Ovary (tissue), 9 donors: ENCODE data around the gene ABI3. TPM values are rescaled to one million over a fixed set of nuclear protein-coding genes. Genes with fewer than 3 reads are reported as not detected.

Source experiments
- DNase-seq, 5 donors: peaks; one replicate each; pipeline ENCODE4 v3.0.0-alpha.2; 2019 to 2020
- H3K27ac ChIP-seq, 2 donors: fragments of 200-600 bp; one replicate each; pipeline versions ENCODE4 v1.5.1 to v1.8.0; 2019 to 2022
- H3K27me3 ChIP-seq: fragments of 200-600 bp; one replicate; pipeline ENCODE4 v1.8.0; 2022
- H3K36me3 ChIP-seq: fragments of 200-600 bp; sonication (generic); one replicate; pipeline ENCODE4 v1.5.1; 2019
- H3K4me1 ChIP-seq: one replicate; pipeline ENCODE4 v1.8.1; 2013; ENCODE audit warnings: mild to moderate bottlenecking, moderate library complexity; ENCODE audit not compliant: insufficient read depth
- H3K4me3 ChIP-seq: fragments of 200-600 bp; sonication (generic); one replicate; pipeline ENCODE4 v1.5.1; 2017
- H3K9me3 ChIP-seq, 2 donors: fragments of 200-600 bp in 1 of 2; sonication (generic) in 1 of 2; one replicate each; pipeline versions ENCODE4 v1.5.1 to v1.8.1; 2013 to 2019; ENCODE audit warnings: mild to moderate bottlenecking in 1 of 2, moderate library complexity in 1 of 2
- EP300 ChIP-seq: sonication (generic); formaldehyde crosslinking; IDR thresholded peaks from one replicate; pipeline ENCODE4 v1.6.1; 2017; ENCODE audit warnings: antibody characterized with exemption
- POLR2A ChIP-seq: fragments of 450-650 bp; IDR thresholded peaks from one replicate; pipeline ENCODE4 v1.6.1; 2017; ENCODE audit warnings: antibody characterized with exemption, mild to moderate bottlenecking, moderate library complexity
- WGBS, 3 donors: extraction: QIAGEN DNeasy Blood & Tissue Kit in 1 of 3; methylation state at CpG; one replicate each; pipeline versions ENCODE4 v1.1.5 to v1.1.7; 2013 to 2017; 5-methylcytosine and 5-hydroxymethylcytosine counted together
- intact Hi-C, 4 donors: fragments of 100-400 bp; cut with DNase I; formaldehyde crosslinking; loops; one replicate each; pipeline versions ENCODE4 v1.11.0 to v1.15.1; 2022 to 2023
- polyA plus RNA-seq, 2 donors: library from polyadenylated mRNA; stranded (reverse); fragments of 200-250 nt in 1 of 2; fragments of 350-450 nt in 1 of 2; fragmentation: Illumina TruSeq in 1 of 2; extraction: RNeasy Lipid Tissue Mini Kit (QIAGEN cat#74804) in 1 of 2; gene quantifications; one replicate each; pipeline ENCODE4 v1.2.3, GENCODE V29; 2013 to 2014
- total RNA-seq, 7 donors: library from RNA; depleted of rRNA in 2 of 7; stranded (reverse); fragments of >200 nt in 2 of 7; fragmentation: NEBNext Ultra II Directional in 3 of 7; extraction: Animal tissue kit (Norgen Biotek cat#: 25700) in 3 of 7; gene quantifications; one replicate each; pipeline versions ENCODE4 v1.1.0 to v1.2.4, GENCODE V29; 2016 to 2023
- TF ChIP-seq, protein P1 (sequence below), 3 donors: fragments of 450-650 bp in 2 of 3; fragments of 200-600 bp in 1 of 3; IDR thresholded peaks; one replicate each; pipeline versions ENCODE4 v1.5.1 to v1.8.0; 2016 to 2022; ENCODE audit warnings: antibody characterized with exemption in 3 of 3, mild to moderate bottlenecking in 1 of 3
- donor health status: DM: no; HTN: no; CAD: no; lungs with moderate emphysema.
- donor health status: DM: no; HTN: no; CAD: no.
- donor health status: Bipolar disorder and iron deficiency.
- donor health status: DM: yes; HTN: yes; CAD: no.
- donor health status: DM: no; HTN: no; CAD: no.
- donor health status: DM: yes; HTN: yes; CAD: no.

The ABI3 gene
- total and polyA plus RNA-seq, 9 donors, result 2.3 to 6.7 (median 4.4) TPM

- Histone ChIP-seq H3K27ac (no peak overlapping the region), H3K9me3 (no peaks in the 10 kb centered on the region), H3K36me3 (no peaks in the 10 kb centered on the region), H3K27me3 (no peaks in the 10 kb centered on the region), H3K4me1 (no peaks in the 10 kb centered on the region), H3K4me3 (no peak overlapping the region)
- intact Hi-C loops, result no loop called here
- 75 to 79% (median 78%) methylated on average over 4 of the region's 4 CpGs for WGBS, 3 donors
- no peak for TF ChIP-seq POLR2A
- no peak for TF ChIP-seq EP300
- TF ChIP-seq, protein P1, sequence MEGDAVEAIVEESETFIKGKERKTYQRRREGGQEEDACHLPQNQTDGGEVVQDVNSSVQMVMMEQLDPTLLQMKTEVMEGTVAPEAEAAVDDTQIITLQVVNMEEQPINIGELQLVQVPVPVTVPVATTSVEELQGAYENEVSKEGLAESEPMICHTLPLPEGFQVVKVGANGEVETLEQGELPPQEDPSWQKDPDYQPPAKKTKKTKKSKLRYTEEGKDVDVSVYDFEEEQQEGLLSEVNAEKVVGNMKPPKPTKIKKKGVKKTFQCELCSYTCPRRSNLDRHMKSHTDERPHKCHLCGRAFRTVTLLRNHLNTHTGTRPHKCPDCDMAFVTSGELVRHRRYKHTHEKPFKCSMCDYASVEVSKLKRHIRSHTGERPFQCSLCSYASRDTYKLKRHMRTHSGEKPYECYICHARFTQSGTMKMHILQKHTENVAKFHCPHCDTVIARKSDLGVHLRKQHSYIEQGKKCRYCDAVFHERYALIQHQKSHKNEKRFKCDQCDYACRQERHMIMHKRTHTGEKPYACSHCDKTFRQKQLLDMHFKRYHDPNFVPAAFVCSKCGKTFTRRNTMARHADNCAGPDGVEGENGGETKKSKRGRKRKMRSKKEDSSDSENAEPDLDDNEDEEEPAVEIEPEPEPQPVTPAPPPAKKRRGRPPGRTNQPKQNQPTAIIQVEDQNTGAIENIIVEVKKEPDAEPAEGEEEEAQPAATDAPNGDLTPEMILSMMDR (IDR thresholded peaks at IDR 0.05), result no peak
- DNase-seq, result no peak
Observed at GRCh38 chr17:49244839-49245238, 34.3 kb downstream of the ABI3 start.

DNA sequence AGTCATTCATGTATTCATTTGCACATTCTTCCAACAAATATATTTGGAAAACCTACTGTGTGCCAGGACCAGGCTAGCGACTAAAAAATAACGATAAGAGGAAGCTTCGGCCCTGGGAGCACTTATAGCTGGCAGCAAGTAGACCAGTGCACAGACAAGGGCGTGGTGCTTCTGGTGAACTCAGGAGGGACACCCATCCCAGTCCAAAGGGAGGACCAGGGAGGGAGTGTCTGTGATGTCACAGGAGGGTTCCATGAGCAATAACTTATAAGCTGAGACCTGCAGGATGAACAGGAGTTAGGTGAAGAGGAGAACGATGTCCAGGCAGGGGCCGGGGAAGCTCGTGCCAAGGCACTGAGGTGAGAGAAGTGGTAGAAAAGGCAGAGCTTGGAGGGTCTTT is 37.4 kb downstream of the ABI3 start:
- no peaks in the 10 kb centered on the region for H3K36me3 ChIP-seq
- intact Hi-C loops, result no loop called here
- DNase-seq, result no peak
- H3K27me3 ChIP-seq, result no peaks in the 10 kb centered on the region
- TF ChIP-seq EP300 (no peak), POLR2A (no peak)
- TF ChIP-seq, protein P1 (IDR thresholded peaks at IDR 0.05), result no peak
- no peak overlapping the region for H3K27ac ChIP-seq
- no peak overlapping the region for H3K4me3 ChIP-seq
- H3K4me1 ChIP-seq, result no peaks in the 10 kb centered on the region
- H3K9me3 ChIP-seq, result no peaks in the 10 kb centered on the region
- 89 to 96% (median 89%) methylated on average over 7 of the region's 7 CpGs for WGBS, 3 donors

GRCh38 chr17:49249292-49249794 is 38.8 kb downstream of the ABI3 start:
- no peak for DNase-seq
- no peak overlapping the region for H3K27ac ChIP-seq
- TF ChIP-seq, protein P1 (IDR thresholded peaks at IDR 0.05), result no peak
- TF ChIP-seq EP300, result no peak
- TF ChIP-seq POLR2A, result no peak
- H3K9me3 ChIP-seq, result no peaks in the 10 kb centered on the region
- no peak overlapping the region for H3K4me3 ChIP-seq
- no peaks in the 10 kb centered on the region for H3K36me3 ChIP-seq
- intact Hi-C loops, result no loop called here
- H3K27me3 ChIP-seq, result no peaks in the 10 kb centered on the region
- no peaks in the 10 kb centered on the region for H3K4me1 ChIP-seq
- 6 to 12% (median 8%) methylated on average over 10 of the region's 10 CpGs for WGBS, 3 donors

DNA sequence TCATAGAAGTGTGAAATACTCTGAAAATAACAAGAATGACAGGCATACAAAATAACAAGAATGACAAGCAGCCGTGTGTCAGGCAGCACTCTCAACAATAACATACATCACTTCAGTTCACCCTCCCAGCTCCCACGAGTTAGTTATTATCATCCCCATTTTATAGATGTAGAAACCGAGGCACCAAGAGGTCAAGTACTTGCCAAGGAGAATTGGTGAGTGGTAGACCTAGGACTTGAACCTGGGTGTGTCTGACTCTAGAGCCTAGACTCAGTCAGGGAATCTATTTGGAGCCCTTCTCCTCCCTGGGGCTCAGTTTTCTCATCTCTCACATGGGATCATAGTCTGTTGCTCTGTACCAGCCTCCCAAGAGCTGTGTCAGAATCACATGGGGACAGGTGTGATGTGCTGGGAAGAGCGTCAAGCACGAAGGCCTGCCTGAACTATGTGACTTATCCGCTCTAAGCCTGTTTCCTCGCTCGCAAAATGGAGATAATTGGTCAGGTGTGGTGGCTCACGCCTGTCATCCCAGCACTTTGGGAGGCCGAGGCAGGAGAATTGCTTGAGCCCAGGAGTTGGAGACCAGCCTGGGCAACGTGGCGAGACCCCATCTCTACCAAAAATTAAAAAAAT is 39.5 kb downstream of the ABI3 start:
- TF ChIP-seq POLR2A (no peak), EP300 (no peak)
- TF ChIP-seq, protein P1 (IDR thresholded peaks at IDR 0.05), result no peak
- no peak for DNase-seq
- Histone ChIP-seq H3K27ac (no peak overlapping the region), H3K4me1 (no peaks in the 10 kb centered on the region), H3K27me3 (no peaks in the 10 kb centered on the region), H3K9me3 (no peaks in the 10 kb centered on the region), H3K4me3 (no peak overlapping the region), H3K36me3 (no peaks in the 10 kb centered on the region)
- WGBS, 3 donors, result 86 to 89% (median 87%) methylated on average over 12 of the region's 12 CpGs
- intact Hi-C loops, result no loop called here
